GDM1 (cell line): Measurements from ENCODE around the gene TMEM175.

Source experiments
- DNase-seq: peaks from one replicate; lab custom pipeline; 2025; lab: John Stamatoyannopoulos, UW

The TMEM175 gene

DNA sequence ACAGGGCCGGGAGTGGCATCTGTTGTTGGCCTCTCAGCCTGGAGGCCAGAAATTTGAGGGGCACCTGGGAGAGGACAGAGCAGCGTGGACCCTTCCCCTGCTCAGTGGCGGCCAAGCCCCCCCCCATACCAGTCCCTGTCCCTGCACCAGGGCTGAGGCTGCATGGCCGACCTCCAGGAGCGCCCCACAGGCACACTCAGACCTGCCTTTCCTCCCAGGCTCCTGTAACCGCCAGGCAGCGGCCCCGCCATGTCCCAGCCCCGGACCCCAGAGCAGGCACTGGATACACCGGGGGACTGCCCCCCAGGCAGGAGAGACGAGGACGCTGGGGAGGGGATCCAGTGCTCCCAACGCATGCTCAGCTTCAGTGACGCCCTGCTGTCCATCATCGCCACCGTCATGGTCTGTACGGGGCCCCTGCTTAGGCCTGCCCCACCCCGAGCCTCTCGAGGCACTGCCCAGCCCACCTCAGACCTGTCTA lies 15.3 kb downstream of the TMEM175 start:
- DNase-seq, result no peak

DNA sequence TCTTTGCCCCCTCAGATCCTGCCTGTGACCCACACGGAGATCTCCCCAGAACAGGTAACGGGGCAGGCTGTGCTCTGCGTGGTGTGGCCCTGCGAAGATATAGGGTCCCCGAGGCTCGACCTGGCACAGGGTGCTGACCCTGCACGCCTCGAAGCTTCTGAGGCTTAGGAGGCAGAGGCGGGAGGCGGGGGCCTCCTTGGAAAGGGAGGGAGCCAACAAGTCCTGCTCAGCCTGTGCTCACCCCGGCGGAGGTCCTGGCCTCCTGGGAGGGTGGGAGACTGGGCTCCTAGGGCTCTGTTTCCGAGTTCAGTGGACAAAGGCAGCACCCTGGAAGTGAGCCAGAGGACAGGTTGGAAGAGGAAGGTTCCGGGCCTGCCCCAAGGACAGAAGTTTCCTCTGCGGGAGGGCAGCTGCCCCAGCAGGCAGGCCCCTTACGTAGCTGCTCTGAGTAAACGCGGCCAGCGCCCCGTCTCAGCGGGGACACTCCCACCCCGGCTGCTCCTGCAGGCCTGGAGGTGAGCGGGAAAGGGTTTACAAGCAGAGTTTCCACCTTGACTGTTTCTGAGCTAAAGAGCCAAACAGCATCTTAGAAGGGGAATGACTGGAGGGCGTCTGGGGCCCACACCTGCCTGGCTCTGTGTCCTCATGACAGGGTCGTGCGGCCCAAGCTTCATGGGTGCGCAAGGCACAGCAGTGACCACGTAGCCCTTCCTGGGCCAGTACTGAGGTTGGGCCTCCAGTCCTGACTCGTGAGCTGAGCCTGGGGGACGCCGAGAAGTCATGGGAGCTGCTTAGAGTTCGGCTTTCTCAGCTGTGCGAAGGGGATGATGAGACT lies 16.1 kb downstream of the TMEM175 start:
- no peak for DNase-seq

DNA sequence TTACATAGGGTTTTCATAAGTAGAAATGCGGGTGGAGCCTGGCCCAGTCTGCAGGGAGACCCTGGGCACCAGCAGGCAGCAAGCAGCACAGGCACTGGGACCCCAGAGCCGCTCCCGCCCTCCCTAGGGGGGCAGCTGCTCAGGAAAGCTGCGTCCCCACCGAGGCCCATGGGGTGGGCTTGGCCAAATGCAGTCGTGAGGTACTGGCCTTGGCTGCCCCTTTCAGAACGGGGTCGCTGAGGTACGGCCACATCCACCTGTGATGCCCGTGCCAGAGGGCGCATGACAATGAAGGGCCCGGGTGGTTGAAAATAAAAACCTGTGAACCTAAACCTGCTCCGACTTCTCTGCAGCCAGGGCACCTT lies 16.7 kb downstream of the TMEM175 start:
- DNase-seq, result no peak

DNA sequence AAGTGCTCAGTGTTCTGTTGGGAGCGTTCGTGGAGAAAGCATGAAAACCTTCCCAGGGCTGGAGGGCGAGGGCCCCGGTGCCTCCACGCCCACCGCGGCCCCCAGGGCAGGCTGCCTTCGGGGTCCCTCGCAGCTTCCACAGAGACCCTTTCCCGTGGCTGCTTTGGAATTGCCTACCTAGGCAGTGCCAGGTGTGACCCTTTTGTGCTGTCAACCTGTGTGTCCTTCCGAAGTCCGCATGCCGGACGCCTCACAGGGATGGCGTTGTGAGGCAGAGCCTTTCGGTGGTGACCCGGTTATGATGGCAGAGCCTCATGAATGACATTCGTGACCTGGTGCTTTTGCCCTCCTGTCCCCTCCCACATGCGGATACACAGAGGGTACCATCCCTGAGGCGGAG lies 17.4 kb downstream of the TMEM175 start:
- no peak for DNase-seq

DNA sequence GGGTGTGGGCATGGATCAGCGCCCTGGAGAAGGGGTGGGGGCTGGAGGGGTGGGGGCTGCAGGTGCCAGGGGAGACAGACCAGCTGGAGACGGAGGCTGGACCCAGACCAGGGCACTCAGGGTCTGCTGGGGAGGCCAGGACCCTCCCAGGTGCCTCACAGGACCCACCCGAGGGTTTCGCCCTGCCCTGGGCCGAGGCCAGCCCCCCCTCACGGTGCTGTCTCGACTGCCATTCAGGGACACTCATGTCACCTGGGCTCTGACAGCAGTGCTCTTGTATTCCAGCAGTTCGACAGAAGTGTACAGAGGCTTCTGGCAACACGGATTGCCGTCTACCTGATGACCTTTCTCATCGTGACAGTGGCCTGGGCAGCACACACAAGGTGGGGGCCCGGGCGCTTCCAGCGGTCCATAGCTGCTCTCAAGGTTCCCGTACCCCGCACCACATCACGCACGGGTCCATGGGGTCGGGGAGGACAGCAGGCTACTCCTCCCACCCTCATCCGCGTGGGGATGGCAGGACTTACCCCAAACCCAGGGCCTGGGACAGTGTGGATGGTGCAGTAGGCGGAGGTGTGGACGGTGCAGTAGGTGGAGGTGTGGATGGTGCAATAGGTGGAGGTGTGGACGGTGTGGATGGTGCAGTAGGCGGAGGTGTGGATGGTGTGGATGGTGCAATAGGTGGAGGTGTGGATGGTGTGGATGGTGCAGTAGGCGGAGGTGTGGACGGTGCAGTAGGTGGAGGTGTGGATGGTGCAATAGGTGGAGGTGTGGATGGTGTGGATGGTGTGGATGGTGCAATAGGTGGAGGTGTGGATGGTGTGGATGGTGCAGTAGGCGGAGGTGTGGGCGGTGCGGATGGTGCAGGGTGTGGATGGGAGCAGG lies 18.1 kb downstream of the TMEM175 start:
- DNase-seq, result no peak

DNA sequence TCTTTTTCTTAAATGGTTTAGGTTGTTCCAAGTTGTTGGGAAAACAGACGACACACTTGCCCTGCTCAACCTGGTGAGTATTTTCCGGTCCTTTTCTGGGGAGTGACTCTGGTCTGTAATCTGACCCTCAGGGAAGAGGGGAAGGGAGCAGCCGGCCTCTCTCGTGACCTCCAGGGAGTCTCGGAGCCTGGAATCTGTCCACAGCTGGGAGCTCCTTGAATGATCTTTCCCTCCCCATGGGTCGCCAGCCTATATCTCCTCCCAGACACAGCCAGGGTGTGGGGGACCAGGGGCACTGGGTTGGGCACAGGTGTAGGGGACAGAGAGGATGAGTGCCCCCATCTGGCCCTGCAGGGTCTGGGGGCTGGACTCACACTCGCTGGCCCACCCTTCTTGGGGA lies 18.9 kb downstream of the TMEM175 start:
- DNase-seq, result no peak

DNA sequence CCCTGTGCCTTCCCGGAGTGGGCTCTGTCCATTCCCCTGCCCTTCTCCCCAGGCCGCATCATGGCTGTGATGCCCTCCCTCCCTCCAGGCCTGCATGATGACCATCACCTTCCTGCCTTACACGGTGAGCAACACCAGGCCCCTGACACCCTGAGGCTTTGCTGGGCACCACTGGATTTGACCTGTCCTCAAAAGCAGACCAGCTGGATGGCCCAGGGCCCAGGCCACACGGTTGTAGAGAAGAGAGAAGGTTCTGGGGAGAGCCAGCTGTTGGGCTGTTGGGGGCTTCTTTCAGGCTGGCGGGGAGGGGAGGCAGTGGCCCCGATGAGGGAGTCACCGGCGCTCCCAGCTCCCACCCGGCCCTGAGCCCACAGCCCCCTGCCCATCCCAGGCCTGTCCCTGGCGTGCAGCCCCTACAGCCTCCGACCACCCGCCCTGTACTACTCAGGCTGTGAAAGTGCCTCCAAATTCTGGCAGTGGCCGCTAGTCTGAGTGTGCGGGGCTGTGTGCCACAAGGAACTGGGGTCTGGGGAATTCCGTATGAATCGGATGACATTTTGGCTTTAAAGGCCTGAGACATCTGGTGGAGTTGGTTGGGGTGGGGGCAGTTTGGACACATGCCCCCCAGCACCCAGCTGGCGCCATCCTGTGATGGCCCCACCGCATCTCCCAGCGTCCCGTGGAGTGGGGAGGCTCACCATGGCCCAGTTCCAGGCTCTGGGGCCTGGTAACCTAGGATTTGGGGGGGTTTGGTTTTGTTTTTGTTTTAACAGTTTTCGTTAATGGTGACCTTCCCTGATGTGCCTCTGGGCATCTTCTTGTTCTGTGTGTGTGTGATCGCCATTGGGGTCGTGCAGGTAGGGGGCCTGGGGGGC lies 19.6 kb downstream of the TMEM175 start:
- DNase-seq, result no peak

DNA sequence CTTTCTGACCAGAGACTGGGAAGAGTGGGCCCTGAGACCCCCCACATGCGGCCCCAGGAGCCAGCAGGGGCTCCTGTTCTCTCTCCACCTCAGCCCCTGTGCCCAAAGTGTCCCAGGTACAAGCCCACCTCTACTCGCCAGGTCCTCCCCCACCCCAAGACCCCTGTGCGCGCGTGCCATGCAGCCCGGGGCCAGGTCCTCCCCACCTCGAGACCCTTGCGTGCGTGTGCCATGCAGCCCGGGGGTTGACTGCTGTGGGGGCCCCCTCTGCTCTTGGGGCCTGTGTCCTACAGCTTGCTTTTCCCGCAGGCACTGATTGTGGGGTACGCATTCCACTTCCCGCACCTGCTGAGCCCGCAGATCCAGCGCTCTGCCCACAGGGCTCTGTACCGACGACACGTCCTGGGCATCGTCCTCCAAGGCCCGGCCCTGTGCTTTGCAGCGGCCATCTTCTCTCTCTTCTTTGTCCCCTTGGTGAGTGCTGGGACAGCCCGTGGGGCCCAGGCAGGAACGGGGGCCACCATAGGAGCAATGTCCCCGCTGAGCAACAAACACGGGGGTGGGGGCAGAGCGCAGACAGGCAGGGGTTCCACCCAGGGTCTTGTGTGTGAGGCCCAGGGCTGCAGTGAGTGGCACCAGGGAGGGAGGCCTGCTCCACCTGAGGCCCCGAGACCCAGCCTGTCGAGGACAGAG lies 20.8 kb downstream of the TMEM175 start:
- DNase-seq, result no peak

DNA sequence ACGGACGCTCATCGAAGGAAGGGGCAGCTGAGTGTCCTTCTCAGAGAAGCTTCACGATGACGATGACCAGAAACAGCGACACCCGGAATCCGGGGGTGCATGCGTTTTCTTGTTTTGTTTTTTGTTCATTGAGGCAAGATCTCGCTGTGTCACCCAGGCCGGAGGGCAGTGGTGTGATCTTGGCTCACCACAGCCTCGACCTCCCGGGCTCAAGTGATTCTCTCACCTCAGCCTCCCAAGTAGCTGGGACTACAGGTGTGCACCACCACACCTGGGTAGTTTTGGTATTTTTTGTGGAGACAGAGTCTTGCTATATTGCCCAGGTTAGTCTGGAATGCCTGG lies 21.3 kb downstream of the TMEM175 start:
- DNase-seq, result no peak

DNA sequence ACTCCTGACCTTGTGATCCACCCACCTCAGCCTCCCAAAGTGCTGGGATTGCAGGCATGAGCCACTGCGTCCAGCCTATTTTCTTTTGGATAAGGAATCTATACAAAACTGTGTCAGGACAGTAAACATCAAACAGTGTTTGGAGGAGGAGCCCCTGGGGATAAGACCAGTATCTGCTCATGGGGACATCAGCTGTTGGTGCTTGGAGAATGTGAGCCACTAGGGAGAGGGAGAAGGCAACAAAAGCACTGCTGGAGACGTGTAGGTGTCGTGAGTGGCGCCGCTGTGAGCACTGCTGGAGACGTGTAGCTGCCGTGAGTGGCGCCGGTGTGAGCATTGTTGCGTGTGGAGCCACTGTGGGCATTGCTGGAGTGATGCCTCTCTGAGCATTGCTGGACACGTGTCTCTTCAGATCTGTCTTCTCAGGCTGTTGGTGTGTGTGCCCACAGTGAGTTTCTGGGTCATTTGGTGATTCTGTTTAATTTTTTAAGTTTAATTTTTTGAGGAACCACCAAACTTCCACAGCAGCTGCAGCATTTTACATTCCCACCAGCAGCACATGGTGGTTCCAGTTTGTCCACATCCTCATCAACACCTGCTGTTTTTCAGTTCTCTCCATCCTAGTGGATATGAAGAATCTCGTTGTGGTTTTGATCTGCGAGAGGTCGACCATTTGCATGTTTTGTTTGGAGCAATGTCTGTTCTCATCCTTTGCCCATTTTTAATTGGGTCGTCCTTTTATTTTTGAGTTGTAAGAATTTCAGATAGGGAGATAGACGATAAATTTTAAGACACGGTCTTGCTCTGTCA lies 22.2 kb downstream of the TMEM175 start:
- DNase-seq, result no peak

DNA sequence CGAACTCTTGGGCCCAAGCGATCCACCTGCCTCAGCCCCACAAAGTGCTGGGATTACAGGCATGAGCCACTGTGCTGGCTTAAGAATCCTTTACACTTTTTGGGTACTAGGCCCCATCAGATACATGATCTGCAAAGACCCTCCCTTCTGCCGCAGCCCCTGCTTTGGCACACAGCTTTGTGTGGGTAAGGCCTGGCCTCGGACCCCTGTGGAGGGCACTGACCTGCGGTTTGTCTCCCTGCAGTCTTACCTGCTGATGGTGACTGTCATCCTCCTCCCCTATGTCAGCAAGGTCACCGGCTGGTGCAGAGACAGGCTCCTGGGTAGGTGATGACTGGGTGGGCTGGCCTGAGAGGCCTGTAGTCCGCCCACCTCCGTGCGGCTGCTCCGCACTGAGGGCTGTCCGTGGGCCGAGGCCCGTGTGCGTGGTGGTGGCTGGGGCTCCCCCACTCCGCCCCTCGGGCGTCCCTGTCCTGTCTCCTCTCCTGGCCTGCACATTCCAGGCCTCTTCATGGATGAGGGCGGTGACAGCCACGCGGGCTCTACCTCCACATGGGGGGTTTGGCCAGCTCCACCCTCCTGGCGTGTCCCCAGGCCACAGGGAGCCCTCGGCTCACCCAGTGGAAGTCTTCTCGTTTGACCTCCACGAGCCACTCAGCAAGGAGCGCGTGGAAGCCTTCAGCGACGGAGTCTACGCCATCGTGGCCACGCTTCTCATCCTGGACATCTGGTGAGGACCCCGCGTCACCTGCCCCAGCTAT lies 23.1 kb downstream of the TMEM175 start:
- DNase-seq, result no peak

DNA sequence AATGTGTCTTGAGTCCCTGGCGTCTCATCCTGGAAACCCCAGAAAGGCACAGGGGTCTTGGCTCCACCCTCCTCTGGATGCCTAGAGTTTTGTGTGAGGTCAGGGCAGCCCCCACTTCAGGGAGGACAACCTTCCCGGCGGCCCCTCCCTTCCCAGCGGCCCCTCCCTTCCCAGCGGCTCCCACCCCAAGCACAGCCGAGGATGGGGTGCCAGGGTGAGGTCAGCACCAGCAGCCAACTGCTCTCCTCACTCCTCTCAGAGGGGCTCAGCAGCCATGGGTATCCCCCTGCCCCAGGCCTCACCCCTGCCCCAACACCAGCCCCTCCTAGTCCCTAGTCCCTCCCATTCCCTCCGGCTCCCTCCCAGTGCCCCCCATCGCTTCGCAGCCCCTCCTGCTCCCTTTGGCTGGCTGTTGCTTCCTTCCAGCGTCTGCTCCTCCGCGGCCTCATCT lies 23.7 kb downstream of the TMEM175 start:
- DNase-seq, result no peak

DNA sequence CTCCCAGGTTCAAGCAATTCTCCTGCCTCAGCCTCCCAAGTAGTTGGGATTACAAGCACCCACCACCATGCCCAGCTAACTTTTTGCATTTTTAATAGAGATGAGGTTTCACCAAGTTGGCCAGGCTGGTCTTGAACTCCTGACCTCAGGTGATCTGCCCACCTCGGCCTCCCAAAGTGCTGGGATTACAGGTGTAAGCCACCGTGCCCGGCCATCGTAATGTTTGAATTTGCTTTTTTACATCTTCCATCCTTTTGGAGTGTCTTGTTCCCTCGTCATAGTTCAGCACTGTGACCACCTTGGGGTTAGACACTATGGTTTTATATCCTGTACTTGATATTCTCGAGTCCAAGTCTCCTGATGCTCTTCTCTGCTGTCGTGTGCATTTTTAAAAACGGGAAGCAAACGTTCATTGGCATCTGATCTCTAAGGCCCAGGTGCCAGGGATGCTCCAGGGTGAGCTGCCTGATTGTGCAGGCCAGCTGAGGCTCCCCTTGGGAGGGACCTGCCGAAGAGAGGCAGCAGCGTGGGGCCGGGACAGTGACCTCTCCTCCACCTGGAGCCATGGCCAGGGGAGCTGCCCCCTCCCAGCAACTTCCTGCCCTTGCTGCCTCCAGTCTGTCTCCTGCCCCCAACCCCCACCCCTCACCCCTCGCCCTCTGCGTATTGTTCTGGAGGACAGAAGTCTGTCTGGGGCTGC lies 24.4 kb downstream of the TMEM175 start:
- no peak for DNase-seq

DNA sequence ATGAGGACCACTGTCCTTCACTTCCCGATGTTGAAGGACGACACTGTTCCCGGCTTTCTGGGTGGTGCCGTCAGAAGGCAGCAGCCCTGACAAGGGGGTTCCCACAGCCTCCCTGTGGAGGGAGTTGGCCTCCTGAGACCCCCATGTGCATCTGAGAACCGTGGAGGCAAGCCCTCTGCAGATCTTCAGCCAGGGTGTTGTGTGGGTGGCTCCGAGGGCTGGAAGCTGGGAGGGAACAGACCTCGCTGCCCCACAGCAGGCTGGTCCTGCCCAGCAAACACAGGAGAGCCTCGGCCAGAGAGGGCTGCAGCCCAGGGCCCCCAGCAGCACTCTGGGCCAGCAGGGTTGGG lies 24.9 kb downstream of the TMEM175 start:
- no peak for DNase-seq

DNA sequence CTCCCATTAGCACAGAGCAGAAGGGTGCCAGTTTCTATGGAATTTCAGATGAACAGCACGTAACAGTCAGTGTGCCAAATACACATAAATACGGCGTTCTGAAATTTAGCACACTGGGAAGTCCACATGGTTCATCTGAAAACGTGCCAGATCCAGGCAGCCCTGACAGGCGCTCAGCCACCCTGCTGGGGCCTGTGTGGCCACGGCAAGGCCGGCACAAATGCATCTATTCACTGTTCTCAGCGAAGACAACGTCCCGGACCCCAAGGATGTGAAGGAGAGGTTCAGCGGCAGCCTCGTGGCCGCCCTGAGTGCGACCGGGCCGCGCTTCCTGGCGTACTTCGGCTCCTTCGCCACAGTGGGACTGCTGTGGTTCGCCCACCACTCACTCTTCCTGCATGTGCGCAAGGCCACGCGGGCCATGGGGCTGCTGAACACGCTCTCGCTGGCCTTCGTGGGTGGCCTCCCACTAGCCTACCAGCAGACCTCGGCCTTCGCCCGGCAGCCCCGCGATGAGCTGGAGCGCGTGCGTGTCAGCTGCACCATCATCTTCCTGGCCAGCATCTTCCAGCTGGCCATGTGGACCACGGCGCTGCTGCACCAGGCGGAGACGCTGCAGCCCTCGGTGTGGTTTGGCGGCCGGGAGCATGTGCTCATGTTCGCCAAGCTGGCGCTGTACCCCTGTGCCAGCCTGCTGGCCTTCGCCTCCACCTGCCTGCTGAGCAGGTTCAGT lies 25.5 kb downstream of the TMEM175 start:
- no peak for DNase-seq

DNA sequence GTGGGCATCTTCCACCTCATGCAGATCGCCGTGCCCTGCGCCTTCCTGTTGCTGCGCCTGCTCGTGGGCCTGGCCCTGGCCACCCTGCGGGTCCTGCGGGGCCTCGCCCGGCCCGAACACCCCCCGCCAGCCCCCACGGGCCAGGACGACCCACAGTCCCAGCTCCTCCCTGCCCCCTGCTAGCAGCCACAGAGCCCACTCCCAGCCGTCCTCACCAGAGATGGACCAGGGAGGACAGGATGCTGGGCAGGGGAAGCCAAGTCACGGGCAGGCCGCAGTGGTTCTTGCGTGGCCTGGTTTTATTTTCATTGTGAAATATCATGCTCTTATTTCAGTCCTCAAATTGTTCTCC lies 26.0 kb downstream of the TMEM175 start:
- no peak for DNase-seq

DNA sequence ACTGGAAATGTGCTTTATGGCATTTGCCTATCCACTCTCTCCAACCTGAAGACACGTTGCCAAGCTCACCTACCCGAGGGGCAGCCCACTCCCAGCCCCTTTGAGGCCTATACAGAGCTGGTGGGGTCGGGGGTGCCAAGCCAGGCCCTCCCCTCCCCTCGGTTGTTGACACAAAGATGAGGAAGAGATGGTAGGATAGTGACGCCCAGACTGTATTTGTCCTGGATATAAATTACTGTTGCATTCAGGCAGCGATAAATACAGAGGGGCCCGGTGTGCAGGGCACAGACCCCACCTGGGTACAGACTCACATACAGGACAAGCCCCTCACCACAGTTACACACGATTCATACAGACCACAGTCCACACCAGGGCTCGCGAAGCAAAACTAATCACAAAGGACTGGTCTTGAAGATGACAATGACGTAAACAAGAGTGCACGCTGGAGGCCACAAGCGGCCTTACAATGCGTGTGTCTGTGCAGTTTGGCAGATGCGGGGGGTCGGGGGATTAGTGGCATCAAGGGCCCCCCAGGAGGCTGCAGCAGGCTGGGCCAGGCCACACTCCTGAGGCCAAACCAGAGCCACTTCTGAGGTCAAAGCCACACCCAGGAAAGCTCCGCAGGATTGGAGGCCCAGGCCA lies 26.6 kb downstream of the TMEM175 start:
- DNase-seq, result no peak
